OCI-M2 (cell line): ENCODE results near the gene QKI.
"Not testable (repeated sequence)": the region's sequence is repeated elsewhere in the genome, so short reads cannot be mapped to it uniquely, and the experiment has no call there.

Experiments
- DNase-seq: peaks from one replicate; lab custom pipeline; 2025; ENCODE audit not compliant: unreplicated experiment; lab: John Stamatoyannopoulos, UW

QKI gene

GRCh38 chr6:163413345-163414116 lies 987 bp upstream of the QKI start:
- DNase-seq, result no peak

DNA sequence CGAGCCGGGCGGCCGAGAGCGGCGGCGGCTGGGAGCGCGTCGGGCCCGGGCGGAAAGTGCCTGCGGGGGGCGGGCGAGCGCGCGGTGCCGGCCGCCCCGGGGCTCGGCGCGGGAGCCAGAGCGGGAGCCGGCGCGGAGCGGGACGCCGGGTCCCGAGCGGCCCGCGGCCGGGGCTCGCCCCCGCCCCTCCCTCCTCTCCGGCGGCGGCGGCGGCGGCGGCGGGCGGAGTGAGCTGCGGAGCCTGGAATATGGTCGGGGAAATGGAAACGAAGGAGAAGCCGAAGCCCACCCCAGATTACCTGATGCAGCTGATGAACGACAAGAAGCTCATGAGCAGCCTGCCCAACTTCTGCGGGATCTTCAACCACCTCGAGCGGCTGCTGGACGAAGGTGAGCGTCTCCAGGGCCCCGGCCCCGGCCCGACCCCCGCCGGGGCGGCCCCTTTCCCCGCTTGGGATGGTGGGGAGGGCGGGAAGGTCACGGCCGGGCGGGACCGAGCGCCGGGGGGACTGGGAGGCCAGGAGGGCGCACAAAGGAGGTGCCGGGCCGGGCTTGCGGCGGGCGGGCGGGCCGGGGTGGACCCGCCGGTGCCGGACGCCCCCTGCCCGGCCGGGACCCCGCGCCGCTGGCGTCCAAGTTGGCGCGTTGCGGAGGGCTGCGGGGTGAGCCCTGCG lies 565 bp downstream of the QKI start:
- DNase-seq, result no peak

DNA sequence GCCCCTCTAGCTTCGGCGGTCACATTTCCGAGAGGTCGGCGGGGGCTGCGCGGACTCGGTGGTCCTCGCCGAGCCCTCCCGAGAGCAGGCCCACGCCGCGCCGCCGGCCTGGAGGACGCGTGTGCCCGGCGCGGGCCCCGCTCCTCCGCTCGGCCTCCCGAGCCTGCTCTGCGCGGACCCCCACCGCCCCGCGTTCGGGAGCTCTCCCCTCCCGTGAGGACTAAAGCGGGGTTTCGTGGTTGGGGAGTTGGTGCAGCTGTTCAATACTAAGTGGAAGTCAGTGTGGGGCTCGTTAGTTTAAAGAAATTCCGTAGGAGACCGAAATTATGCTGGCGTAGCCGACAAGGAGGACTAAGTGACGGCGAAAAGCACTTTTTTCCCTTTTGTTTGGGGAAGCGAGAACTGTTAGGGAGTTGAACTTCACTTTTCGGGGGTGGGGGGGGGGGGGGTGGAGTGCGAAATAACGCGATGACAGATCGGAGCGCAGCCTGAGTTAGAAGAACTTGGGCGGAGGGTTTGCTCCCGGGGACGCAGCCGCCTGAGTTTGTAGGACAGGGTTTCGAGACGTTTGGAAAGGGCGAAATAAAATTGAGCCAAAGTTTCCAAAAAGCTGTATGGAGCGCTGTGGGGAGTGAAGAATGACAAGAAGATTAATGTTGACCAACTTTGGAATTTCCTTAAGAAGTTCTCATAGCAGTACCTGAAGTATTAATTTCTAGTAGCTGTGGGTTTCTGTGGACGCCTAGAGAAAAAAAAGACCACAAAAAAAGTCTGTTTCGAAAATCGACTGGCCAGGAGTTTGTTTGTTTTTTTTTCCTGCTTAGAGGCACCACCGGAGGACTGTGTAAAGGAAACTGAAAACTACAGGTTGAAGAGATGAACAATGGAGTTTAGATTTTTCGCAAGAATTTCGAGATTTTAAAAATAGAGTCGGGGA lies 1.4 kb downstream of the QKI start:
- no peak for DNase-seq

DNA sequence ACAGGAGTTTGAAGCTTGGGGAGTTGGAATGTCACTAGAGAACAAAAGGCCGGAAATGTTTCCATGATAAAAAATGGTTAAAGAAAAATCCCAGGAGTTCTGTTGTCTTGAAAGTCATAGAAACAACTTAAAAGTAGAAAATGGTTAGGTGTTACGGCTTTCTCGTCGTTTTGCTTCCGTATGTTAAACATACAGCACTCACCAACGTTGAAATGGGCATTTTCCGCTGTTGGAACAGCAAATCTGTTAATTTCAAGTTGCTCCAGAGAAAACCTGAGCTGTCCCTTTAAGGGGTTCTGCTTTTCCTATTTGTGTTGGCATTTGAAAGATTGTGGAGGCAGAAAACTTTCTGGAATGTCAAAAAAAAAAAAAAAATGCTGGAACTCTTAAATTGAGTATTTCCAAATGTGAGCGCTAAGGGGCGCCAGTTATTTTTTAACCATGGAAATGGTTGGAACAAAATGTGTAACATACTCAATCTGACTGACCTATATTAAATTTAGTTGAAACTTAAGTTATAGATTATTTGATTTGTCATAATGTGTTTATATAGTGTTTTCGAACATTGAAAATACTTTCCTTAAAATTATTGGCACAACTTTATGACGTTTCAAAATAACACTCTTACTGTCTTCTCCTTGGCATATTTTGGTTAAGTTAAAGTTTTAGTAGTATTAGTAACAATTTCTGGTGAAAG lies 2.2 kb downstream of the QKI start:
- no peak for DNase-seq

- DNase-seq, result no peak
These were observed 3.1 kb downstream of the QKI start for GRCh38 chr6:163417595-163417994.

- DNase-seq, result no peak
These were observed 4.0 kb downstream of the QKI start for GRCh38 chr6:163418311-163419029.

GRCh38 chr6:163419413-163420288 lies 5.1 kb downstream of the QKI start:
- no peak for DNase-seq

DNA sequence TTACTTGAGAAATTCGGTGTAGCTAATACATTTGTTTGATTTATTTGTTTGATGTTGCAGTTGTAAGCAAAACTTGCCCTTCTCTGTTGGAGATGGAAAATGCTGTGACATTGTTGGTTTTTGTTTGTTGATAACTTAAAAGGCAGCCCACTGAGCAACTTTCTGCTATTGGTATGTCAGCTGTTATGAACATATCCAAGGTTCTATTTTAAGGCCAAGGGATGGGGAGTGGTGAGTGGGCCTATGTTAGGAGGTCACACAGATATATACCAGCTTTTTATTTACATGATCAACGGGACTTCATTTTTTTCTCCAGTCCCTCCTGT lies 5.7 kb downstream of the QKI start:
- no peak for DNase-seq

DNA sequence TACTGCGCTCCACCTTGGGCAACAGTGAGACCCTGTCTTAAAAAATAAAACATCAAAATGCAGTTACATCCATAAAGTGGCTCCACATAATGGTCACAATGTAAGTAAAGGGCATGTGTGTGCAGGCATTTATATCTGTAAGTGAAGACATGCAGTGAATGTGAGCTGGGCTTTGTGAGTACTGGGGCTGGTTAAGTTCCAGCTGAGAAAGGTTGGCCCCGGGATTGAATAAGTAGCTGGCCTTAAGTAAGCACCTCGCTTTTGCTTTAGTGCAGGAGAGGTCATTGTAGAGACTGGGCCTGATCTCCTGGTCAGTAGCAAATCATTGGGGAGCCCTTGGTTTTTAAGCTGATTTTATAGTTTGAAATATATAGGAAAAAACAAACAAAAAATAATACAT lies 8.0 kb downstream of the QKI start:
- no peak for DNase-seq

DNA sequence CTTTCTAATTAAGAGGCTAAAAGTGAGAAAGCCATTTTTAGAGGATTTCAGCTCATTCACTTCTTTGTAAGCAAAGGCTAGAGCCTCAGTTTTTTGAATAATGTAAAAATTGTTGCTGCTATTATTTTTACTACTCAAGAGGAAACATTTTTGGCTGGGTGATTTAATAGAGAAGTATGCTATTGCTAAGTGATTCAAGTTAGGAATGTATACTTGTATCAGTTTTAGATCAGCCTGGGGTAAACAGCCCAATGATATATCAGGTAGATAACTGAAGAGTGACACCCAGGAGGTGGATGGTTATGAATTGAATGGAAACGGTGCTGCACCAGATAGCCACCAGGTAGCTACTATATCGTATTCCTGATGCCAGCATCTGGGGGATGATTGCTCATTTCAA lies 9.2 kb downstream of the QKI start:
- no peak for DNase-seq

- no peak for DNase-seq
These were observed 13.2 kb downstream of the QKI start for GRCh38 chr6:163427498-163428254.

DNA sequence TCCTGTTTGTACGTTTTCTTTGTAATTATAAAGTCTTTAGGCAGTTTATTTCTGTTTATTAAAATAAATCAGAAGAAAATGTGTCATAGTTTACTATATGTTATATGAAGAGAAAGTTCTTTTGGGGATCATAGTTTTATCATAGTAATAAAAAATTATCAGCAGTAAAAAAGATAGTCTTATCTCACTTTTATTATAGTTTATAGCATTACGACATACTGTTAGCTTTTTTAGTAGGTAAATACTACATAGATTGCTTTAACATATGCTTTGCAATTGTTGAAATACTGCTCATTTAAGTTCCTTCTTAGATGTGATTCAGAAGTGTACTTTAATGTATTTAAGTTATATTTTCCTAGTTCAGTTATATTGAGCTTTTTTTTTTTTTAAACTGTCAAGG lies 13.9 kb downstream of the QKI start:
- DNase-seq, result no peak

DNA sequence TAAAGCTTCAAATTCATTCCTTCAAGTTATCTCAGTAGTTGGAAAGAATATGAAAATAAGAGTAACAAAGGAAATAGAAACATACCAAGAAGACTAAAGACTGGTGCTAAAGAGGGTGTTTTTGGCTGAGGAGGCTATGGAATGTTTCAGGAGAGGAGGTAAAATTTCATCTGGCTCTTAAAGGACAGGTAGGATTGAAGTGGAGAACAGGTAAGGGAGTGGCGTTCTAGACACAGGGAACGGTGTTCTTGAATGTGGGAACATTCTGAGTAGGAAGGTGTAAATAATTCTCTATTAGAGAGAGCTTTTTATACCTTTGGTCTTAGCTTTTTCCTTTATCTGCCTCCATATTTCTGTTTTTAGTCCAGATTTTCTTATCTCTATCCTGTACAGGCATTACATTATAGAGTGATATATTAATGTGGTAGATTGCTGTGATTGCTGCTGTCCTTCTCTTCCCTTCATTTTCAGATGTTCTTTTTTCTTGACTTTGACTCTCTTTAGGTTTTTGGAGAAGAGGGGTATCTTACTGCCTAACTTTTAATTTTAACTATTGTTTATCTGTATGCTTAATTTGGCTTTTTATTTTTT lies 15.4 kb downstream of the QKI start:
- no peak for DNase-seq

DNA sequence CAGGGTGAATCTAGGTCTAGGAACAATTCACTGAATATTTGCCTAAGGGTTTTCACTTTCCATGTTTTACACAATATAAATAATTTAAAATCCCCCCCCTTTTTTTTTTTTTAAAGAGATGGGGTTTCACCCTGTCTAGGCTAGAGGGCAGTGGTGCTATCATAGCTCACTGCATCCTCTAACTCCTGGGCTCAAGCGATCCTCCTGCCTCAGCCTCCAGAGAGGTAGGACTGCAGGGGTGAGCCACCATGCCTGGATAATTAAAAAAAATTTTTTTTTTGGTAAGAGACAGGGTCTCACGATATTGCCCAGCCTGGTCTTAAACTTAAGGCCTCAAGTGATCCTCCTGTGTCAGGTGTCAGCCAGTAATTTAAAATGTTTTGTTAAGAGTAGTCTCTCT lies 17.8 kb downstream of the QKI start:
- DNase-seq, result no peak

GRCh38 chr6:163433486-163433885 lies 19.0 kb downstream of the QKI start:
- not testable (repeated sequence) for DNase-seq

DNA sequence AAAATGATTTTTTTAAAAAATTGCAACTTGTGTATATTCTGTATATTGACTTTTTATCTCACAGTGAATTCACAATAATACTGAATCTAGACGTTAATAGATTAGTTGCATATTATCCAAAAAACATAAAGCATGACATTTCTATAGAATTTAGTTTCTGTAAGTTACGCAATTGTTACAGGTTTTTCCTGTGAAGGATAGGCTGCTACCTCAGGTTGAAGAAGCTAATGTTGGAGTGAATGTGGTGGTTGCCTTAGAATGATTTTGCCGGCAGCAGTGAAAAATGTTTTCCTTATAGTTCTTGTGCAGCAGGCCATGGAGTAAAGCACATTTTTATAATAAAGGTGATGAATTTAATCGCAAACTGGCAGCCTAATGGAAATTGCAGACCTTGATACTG lies 20.5 kb downstream of the QKI start:
- DNase-seq, result no peak

- DNase-seq, result no peak
These were observed 22.3 kb downstream of the QKI start for GRCh38 chr6:163436843-163437242.

DNA sequence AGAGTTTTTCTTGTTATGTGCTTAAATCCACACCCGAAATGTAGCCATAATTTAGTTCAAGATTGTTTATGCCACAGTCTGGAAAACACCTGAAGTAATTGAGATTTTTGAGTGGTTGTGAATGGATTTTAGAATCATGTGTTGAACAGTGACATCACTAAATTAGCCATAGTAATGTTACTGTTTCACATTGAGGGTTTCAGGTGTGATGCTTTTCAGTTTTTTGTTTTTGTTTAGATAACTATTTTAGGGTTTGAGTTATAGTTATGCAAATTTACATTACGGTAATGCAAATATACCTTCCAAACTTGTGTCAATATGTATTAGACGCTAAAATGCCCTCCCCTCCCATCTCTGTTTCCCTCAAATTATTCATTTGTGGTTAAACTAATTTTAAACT lies 22.9 kb downstream of the QKI start:
- no peak for DNase-seq
